WERI-Rb-1 (cell line): ENCODE data around the gene ACBD5.
A peak's percentile ranks its signal among the peaks of the same experiment; 100 is the strongest.

ENCODE experiments used
- DNase-seq: peaks from one replicate; pipeline ENCODE4 v3.0.0-alpha.2; 2020
- H3K27ac ChIP-seq: fragments of 250-450 bp; sonication (Bioruptor Pico); 2 replicates; pipeline ENCODE4 v1.5.1; 2020; ENCODE audit warnings: mild to moderate bottlenecking, moderate library complexity
- H3K27me3 ChIP-seq: fragments of 250-450 bp; sonication (Bioruptor Pico); 2 replicates; pipeline ENCODE4 v1.5.1; 2021; ENCODE audit warnings: mild to moderate bottlenecking, low read depth, moderate library complexity; ENCODE audit not compliant: insufficient read depth, severe bottlenecking
- H3K36me3 ChIP-seq: fragments of 250-450 bp; sonication (Bioruptor Pico); 2 replicates; pipeline ENCODE4 v1.5.1; 2020; ENCODE audit warnings: mild to moderate bottlenecking, moderate library complexity
- H3K4me3 ChIP-seq: 2 replicates; pipeline ENCODE4 v1.5.1; 2011; ENCODE audit warnings: low read depth, mild to moderate bottlenecking, control low read depth, low read length
- H3K9me3 ChIP-seq: fragments of 250-450 bp; sonication (Bioruptor Pico); 2 replicates; pipeline ENCODE4 v1.5.1; 2021; ENCODE audit warnings: mild to moderate bottlenecking, moderate library complexity; ENCODE audit not compliant: severe bottlenecking
- CTCF ChIP-seq: IDR thresholded peaks from 2 replicates; pipeline ENCODE4 v1.5.1; 2011; ENCODE audit warnings: low read depth, mild to moderate bottlenecking, control low read depth, inconsistent platforms, low read length

ACBD5 gene

GRCh38 chr10:27152687-27153086, 87.9 kb downstream of the ACBD5 start:
- no peak overlapping the region for H3K27ac ChIP-seq
- peaks cover under 1% of the 10 kb centered on the region for H3K36me3 ChIP-seq
- no peaks in the 10 kb centered on the region for H3K27me3 ChIP-seq
- no peak for TF ChIP-seq CTCF
- H3K9me3 ChIP-seq: no peaks in the 10 kb centered on the region
- peak overlapping the region; percentile 97 for H3K4me3 ChIP-seq
- DNase-seq: no peak

DNA sequence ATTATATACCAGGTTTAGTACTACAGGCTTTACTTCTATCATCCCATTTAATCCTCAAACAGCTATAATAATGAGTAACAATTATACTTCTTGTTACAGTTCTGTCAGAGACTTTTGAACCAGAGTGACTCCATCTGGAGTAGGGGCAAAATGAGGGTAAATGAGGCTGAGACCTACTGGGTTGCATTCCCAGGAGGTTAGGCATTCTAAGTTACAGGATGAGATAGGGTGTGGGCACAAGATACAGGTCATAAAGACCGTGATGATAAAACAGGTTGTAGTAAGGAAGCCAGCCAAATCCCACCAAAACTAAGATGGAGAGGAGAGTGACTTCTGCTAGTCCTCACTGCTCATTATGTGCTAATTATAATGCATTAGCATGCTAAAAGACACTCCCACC, 90.3 kb downstream of the ACBD5 start:
- Histone ChIP-seq H3K27me3 (no peaks in the 10 kb centered on the region), H3K9me3 (no peaks in the 10 kb centered on the region)

GRCh38 chr10:27147701-27148100, 92.9 kb downstream of the ACBD5 start:
- H3K4me3 ChIP-seq: no peak overlapping the region
- H3K36me3 ChIP-seq: peaks cover 20% of the 10 kb centered on the region
- H3K9me3 ChIP-seq: no peaks in the 10 kb centered on the region
- H3K27ac ChIP-seq: no peak overlapping the region
- H3K27me3 ChIP-seq: no peaks in the 10 kb centered on the region
- no peak for DNase-seq
- no peak for TF ChIP-seq CTCF

More for the DNA sequence above, 90.3 kb downstream of the ACBD5 start:
- TF ChIP-seq CTCF: no peak
- Histone ChIP-seq H3K4me3 (no peak overlapping the region), H3K36me3 (peaks cover 8% of the 10 kb centered on the region), H3K27ac (no peak overlapping the region)
- no peak for DNase-seq

- H3K9me3 ChIP-seq: no peaks in the 10 kb centered on the region
- no peak overlapping the region for H3K4me3 ChIP-seq
- H3K27ac ChIP-seq: no peak overlapping the region
- H3K27me3 ChIP-seq: no peaks in the 10 kb centered on the region
- DNase-seq: no peak
- no peak for TF ChIP-seq CTCF
- H3K36me3 ChIP-seq: peaks cover 25% of the 10 kb centered on the region
These were observed 94.7 kb downstream of the ACBD5 start for GRCh38 chr10:27145937-27146336.
